Skeletal muscle tissue (tissue), 4 donors: ENCODE data around the gene CAPN2. TPM values are rescaled to one million over a fixed set of nuclear protein-coding genes. Genes with fewer than 3 reads are reported as not detected.

ENCODE experiments used
- H3K27ac ChIP-seq: one replicate; pipeline ENCODE4 v1.7.0; 2013; ENCODE audit warnings: mild to moderate bottlenecking, low read depth, low read length, inconsistent platforms
- H3K27me3 ChIP-seq, 3 donors: one replicate each; pipeline ENCODE4 v1.7.0; 2013; ENCODE audit warnings: low read length in 3 of 3; ENCODE audit not compliant: control insufficient read depth in 3 of 3, insufficient read depth in 3 of 3
- H3K36me3 ChIP-seq, 3 donors: one replicate each; pipeline ENCODE4 v1.7.0; 2013; ENCODE audit warnings: low read length in 3 of 3; ENCODE audit not compliant: control insufficient read depth in 3 of 3, insufficient read depth in 3 of 3
- H3K4me1 ChIP-seq, 3 donors: one replicate each; pipeline ENCODE4 v1.7.0; 2013; ENCODE audit warnings: low read length in 3 of 3, mild to moderate bottlenecking in 3 of 3; ENCODE audit not compliant: control insufficient read depth in 3 of 3, insufficient read depth in 3 of 3
- H3K4me3 ChIP-seq, 3 donors: one replicate each; pipeline ENCODE4 v1.7.0; 2013; ENCODE audit warnings: low read length in 3 of 3
- H3K9ac ChIP-seq, 3 donors: one replicate each; pipeline ENCODE4 v1.7.0; 2013; ENCODE audit warnings: low read length in 3 of 3, mild to moderate bottlenecking in 3 of 3, moderate library complexity in 2 of 3, low read depth in 1 of 3
- H3K9me3 ChIP-seq, 3 donors: one replicate each; pipeline ENCODE4 v1.7.0; 2013; ENCODE audit warnings: low read length in 3 of 3; ENCODE audit not compliant: control insufficient read depth in 3 of 3
- total RNA-seq: library from RNA; depleted of rRNA; stranded (reverse); fragments of >200 nt; gene quantifications from one replicate; pipeline ENCODE4 v1.2.3, GENCODE V29; 2014
- donor health status: Osteomylitis.

CAPN2 gene
- total RNA-seq: 78.8 TPM

DNA sequence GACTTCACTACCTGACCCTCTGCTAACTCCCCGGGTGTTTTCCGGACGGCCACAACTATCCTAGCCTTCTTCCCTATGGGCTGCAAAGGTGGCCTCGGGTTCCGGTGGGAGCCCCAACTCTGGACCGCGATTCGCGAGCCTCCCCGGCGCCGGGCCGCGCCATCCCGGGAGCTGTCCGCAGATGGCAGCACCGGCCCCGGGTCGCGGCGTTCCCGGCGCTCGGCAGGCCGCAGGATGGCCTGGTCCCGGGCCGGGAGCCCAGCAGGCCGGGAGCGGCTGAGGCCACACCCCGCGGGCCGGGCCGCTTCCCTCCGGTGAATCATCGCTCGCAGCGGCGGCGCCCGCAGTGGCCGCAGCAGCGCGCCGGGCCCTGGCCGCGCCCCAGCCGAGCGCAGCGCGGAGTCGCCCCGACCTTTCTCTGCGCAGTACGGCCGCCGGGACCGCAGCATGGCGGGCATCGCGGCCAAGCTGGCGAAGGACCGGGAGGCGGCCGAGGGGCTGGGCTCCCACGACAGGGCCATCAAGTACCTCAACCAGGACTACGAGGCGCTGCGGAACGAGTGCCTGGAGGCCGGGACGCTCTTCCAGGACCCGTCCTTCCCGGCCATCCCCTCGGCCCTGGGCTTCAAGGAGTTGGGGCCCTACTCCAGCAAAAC lies at the start of gene CAPN2:
TSS of gene CAPN2 (plus strand) at position 346 of the 656 bp plus-strand sequence. CDS start at position 448, 102 bp downstream.
- Histone ChIP-seq H3K27me3 (no peaks in the 10 kb centered on the region), H3K9me3 (no peaks in the 10 kb centered on the region), H3K4me3 (peak within 1 kb of the TSS; percentile 79 to 94 (median 85)), H3K4me1 (peaks cover 32 to 57% (median 52%) of the 10 kb centered on the region in 3 donors), H3K9ac (peak within 1 kb of the TSS; percentile 79 to 96 (median 91)), H3K27ac (peak within 1 kb of the TSS; percentile 81), H3K36me3 (peaks cover 0 to 9% (median 3%) of the 10 kb centered on the region in 3 donors)

DNA sequence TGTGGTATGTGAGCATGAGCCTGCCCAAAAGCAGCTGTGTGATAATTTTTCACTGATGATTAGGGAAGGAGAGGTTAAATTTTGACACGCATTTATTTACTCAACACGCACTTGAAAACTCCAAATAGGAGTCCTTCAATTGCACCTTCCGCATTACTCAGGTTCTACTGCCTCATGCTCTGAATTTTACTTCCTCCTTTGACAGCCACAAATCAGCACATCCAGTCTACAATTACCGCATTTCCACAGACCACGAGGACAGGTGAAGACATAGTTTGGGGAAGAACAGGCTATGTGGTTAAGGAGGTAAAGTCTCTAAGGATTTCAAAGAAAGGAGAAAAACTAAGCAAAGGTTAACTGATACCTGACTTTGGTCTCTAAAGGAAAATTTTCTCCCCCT lies 49.4 kb upstream of the CAPN2 start:
- Histone ChIP-seq H3K36me3 (no peaks in the 10 kb centered on the region), H3K27me3 (peaks cover 0 to 4% (median 0%) of the 10 kb centered on the region in 3 donors)

DNA sequence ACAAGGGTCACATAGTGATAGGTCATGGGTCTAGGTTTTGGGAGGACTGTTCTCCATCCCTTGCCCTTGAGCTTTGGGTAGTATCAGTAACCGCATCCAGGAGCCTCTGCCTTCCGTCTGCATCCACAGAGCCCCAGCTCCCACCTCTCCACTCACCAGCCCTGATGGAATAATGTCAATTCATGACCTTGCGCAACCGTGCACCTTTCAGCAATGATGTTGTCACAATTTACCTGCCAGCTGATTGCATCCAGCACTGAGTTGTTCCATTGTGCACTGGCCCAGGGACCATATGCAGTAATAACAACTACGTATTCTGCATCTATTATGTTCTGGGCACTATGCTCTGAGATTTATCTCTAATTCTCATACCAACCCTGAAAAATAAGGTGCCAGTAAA lies 48.2 kb upstream of the CAPN2 start:
- H3K27me3 ChIP-seq: peaks cover 0 to 4% (median 0%) of the 10 kb centered on the region in 3 donors
- no peak overlapping the region for H3K4me3 ChIP-seq
- no peak overlapping the region for H3K9ac ChIP-seq
- H3K36me3 ChIP-seq: no peaks in the 10 kb centered on the region
- no peak overlapping the region for H3K27ac ChIP-seq
- no peaks in the 10 kb centered on the region for H3K9me3 ChIP-seq
- H3K4me1 ChIP-seq: no peaks in the 10 kb centered on the region

More for the DNA sequence above, 49.4 kb upstream of the CAPN2 start:
- Histone ChIP-seq H3K9me3 (no peaks in the 10 kb centered on the region), H3K9ac (no peak overlapping the region), H3K27ac (no peak overlapping the region), H3K4me1 (no peaks in the 10 kb centered on the region), H3K4me3 (no peak overlapping the region)

DNA sequence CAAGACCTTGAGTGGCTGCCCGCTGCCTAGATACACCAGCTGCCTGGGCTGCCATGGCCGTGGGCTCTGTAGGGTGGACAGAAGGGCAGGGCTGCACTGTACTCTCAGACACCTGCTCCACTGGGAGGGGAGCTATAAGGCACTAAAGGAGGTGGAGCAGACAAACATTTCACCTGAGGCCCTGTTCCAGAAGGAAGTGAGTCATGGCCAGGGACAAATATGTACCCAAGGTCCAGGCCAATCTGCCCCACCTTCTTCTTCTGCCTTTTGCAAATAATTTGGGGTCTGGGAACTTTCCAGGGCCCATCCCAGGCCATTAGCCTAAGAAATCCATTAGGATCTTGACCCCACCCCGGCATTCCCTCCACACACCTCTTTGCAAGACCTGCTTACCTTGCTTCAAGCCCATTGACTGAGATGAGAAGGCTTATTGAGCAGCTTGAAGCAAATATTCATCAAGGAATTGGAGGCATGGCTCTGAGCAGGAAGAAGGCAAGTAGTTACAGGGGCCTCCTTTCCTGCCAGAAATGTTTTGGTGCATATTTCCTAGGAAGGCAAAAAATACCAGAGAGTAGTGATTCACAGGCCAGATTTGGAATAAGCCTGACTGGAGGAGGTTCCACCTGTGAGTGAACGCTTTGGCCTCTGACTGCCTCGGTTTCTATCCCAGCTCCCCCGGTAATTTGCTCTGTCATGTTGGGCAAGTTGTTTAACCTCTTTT lies 46.6 kb upstream of the CAPN2 start, which contains the start of gene CAPN8:
TSS of gene CAPN8 (minus strand) at position 110 of the 721 bp plus-strand sequence. CDS start at position 55, 55 bp downstream.
- H3K36me3 ChIP-seq: no peaks in the 10 kb centered on the region
- H3K9me3 ChIP-seq: no peaks in the 10 kb centered on the region
- H3K4me1 ChIP-seq: no peaks in the 10 kb centered on the region
- no peak within 1 kb of the TSS for H3K4me3 ChIP-seq
- H3K9ac ChIP-seq: no peak within 1 kb of the TSS
- H3K27ac ChIP-seq: no peak within 1 kb of the TSS
- peaks cover 0 to 4% (median 0%) of the 10 kb centered on the region in 3 donors for H3K27me3 ChIP-seq

DNA sequence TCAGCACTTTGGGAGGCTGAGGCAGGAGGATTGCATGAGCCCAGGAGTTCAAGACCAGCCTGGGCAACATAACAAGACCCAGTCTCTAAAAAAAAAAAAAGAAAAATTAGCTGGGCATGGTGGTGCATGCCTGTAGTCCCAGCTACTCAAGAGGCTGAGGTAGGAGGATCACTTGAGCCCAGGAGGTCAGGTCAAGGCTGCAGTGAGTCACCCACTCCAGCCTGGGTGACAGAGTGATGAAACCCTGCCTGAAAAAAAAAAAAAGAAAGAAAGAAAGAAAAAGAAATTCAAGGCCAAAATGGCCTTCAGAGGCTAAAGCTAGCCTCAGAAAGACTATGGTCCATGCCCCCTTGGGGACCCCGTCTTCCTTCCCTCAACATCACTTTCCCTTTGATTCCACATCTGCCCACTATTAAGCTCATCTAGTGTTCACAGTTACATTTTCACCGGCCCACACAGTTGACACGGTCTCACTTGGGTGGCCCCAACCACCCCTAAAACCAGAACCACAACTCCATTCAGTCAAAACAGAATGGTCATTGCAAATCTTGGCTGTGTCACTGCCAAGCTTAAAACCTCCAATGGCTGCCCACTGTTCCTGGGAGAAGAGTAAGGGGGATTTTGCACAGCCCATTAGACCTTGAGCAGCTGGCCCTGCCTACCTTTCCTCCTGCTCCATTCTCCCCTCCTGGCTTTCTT lies 44.7 kb upstream of the CAPN2 start:
- no peak overlapping the region for H3K27ac ChIP-seq
- peaks cover 0 to 4% (median 0%) of the 10 kb centered on the region in 3 donors for H3K27me3 ChIP-seq

DNA sequence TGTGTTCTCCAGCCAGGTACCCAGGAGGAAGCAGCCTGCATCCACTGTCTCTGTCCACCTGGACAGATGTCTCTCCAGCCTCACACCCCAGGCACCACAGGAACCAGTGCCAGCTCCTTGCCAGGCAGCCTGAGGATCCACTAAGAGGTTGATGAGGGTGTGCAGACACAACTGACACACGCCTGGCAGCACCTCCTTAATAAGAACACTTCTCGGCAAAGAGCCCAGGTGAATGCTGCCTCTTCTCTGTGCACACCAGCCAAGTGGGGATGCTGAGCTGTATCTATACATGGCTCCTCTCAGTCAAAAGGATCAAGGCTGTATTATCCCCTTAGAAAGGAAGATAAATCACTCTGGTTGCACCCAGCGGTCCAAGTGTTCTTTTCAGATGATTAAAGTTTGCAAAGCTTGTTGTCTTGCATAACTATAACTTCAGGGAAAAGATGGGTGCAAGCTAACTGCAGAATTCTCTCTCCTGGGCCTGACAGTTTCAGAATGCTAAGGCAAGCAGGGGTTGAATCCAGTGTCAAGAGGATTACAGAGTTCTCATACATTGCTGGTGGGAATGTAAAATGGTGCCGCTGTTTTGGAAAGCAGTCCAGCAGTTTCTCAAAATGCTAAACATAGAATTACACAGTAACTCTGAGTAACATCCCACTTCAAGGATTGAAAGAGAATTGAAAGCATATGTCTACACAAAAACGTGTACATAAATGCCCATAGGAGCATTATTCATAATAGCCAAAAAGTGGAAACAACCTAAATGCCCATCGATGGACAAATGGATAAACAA lies 43.1 kb upstream of the CAPN2 start:
- H3K27me3 ChIP-seq: no peaks in the 10 kb centered on the region
- peaks cover 0 to under 1% (median 0%) of the 10 kb centered on the region in 3 donors for H3K9me3 ChIP-seq
- no peak overlapping the region for H3K4me3 ChIP-seq
- H3K4me1 ChIP-seq: no peaks in the 10 kb centered on the region
- H3K27ac ChIP-seq: no peak overlapping the region
- H3K9ac ChIP-seq: no peak overlapping the region
- H3K36me3 ChIP-seq: no peaks in the 10 kb centered on the region

More for the DNA sequence above, 44.7 kb upstream of the CAPN2 start:
- H3K9ac ChIP-seq: no peak overlapping the region
- no peaks in the 10 kb centered on the region for H3K36me3 ChIP-seq
- H3K9me3 ChIP-seq: no peaks in the 10 kb centered on the region
- no peaks in the 10 kb centered on the region for H3K4me1 ChIP-seq
- H3K4me3 ChIP-seq: no peak overlapping the region

DNA sequence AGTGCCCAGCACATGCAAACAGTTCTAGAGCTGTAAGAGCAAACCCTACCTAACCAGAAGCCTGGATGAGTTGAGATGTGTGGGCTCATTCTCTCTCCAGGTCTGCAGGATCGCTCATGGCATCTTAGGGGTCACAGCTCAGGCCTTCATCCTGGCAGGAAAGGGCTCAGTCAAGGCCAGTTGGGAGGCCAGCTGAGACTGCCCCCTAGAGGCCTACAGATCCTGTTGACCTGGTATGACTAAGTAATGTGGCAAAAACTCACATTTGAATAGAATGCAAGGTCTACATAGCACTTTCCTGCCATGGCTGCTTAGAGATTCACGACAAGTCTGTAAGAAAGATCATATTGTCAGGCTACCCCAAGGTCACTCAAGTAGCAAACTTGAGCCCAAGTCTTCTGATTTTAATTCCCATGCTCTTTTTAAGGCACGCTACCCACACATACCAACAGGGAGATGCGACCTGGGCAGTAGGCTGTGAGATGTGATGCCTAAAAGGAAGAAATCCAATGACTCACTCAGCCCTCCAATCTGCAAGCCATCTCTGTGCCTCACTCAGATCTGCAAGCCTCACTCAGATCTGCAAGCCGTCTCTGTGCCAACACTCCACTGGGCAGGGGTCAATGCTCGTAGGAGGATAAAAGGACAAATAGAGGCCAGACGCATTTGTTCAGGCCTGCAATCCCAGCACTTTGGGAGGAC lies 41.7 kb upstream of the CAPN2 start:
- H3K4me3 ChIP-seq: no peak overlapping the region
- H3K36me3 ChIP-seq: no peaks in the 10 kb centered on the region
- no peak overlapping the region for H3K27ac ChIP-seq
- no peaks in the 10 kb centered on the region for H3K27me3 ChIP-seq
- no peak overlapping the region for H3K9ac ChIP-seq
- no peaks in the 10 kb centered on the region for H3K4me1 ChIP-seq
- peaks cover 0 to 3% (median 0%) of the 10 kb centered on the region in 3 donors for H3K9me3 ChIP-seq

DNA sequence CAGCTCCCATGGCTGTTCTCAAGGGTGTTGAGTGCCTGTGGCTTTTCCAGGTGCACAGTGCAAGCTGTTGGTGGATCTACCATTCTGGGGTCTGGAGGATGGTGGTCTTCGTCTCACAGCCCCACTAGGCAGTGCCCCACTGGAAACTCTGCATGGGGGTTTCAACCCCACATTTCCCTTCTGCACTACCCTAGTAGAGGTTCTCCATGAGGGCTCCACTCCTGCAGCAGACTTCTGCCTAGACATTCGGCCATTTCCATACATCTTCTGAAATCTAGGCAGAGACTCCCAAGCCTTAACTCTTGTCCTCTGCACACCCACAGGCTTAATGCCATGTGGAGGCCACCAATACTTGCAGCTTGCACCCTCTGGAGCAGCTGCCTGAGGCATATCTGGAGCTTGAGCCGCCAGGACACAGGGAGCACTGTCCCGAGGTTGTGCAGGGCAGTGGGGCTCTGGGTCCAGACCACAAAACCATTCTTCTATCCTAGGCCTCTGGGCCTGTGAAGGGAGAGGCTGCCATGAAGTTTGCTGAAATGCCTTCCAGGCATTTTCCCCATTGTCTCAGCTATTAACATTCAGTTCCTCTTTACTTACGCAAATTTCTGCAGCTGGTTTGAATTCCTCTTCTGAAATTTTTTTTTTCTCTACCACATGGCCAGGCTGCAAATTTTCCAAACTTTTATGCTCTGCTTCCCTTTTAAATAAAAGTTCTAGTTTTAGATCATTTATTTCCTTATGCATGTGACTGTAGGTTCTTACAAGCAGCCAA lies 38.0 kb upstream of the CAPN2 start:
- Histone ChIP-seq H3K9me3 (peaks cover 0 to 3% (median 0%) of the 10 kb centered on the region in 3 donors), H3K9ac (no peak overlapping the region), H3K4me1 (no peaks in the 10 kb centered on the region), H3K4me3 (no peak overlapping the region), H3K27ac (no peak overlapping the region), H3K27me3 (no peaks in the 10 kb centered on the region), H3K36me3 (no peaks in the 10 kb centered on the region)
